ENCODE measurements around the gene GPRC5B. TPM values are rescaled to one million over a fixed set of nuclear protein-coding genes. Genes with fewer than 3 reads are reported as not detected.

Gene GPRC5B
- 7.6 and 14.0 TPM in 2 replicates for total RNA-seq (2022)
- Bru-seq, nascent RNA = percentile 38 among the genes with signal in this experiment
- percentile 53 among the genes with signal in this experiment for BruChase-seq, experiment 1, labeled RNA remaining after a 2-hour chase
- BruChase-seq, experiment 2, labeled RNA remaining after a 6-hour chase = percentile 58 among the genes with signal in this experiment
- long read RNA-seq, full-length matches to known transcripts = 26 of 33 reads
- long read RNA-seq, partial matches to known transcripts = 7 of 33 reads
- long read RNA-seq, other reads (novel, unspliced or antisense) = 0 of 33 reads

GRCh38 chr16:19884611-19885450 lies at the start of gene GPRC5B:
GPRC5B (minus strand) TSS chr16:19884848; CDS start chr16:19872845, 12,003 bp downstream.
- Histone ChIP-seq H3K9me3 (no peaks in the 10 kb centered on the region), H3K4me1 (no peaks in the 10 kb centered on the region), H3K36me3 (ENCODE audit: control insufficient read depth, insufficient read depth, low read length) (no peaks in the 10 kb centered on the region), H3K27me3 (replicated peaks; ENCODE audit: control insufficient read depth, insufficient read depth, low read length) (no peaks in the 10 kb centered on the region), H3K4me3 (ENCODE audit: low read depth, low read length) (peak within 1 kb of the TSS; percentile 47)
- BruUV-seq (replicated peaks) = no TSS peak
- ChIA-PET POLR2A (no interaction called here), CTCF (interaction anchor here (0.5 to 2.0 kb wide), 4 partner anchors 284 to 465 kb away, joined by 3 to 10 read pairs (median 7); no protein-coding TSS in a partner anchor)
- no peaks in the 10 kb centered on the region for H3K27me3 Mint-ChIP-seq (ENCODE audit: insufficient read depth, unreplicated experiment)
- H3K4me1 Mint-ChIP-seq (ENCODE audit: low read depth, unreplicated experiment) = peaks cover 5% of the 10 kb centered on the region
- peak within 1 kb of the TSS; percentile 71 for H3K4me3 Mint-ChIP-seq (ENCODE audit: unreplicated experiment)
- no peaks in the 10 kb centered on the region for H3K9me3 Mint-ChIP-seq (ENCODE audit: unreplicated experiment)
- H3K36me3 Mint-ChIP-seq (ENCODE audit: insufficient read depth, unreplicated experiment) = peaks cover 6% of the 10 kb centered on the region
- peak; percentile 46 to 56 for DNase-seq
- no peak within 1 kb of the TSS for H3K27ac Mint-ChIP-seq (ENCODE audit: unreplicated experiment)
- intact Hi-C loops (cut with micrococcal nuclease; ENCODE audit: unreplicated experiment) = loop anchor here (10.0 kb wide), 2 partner anchors 130 to 170 kb away; partner anchors contain the start of genes IQCK and KNOP1
- TF ChIP-seq CTCF (IDR thresholded peaks at IDR 0.05; ENCODE audit: insufficient read depth in 1 of 2, low read depth in 1 of 2, low read length in 1 of 2, severe bottlenecking in 1 of 2, unreplicated experiment in 1 of 2) = peak in 1 of 2 experiments; percentile 8

- Histone ChIP-seq H3K4me1 (no peaks in the 10 kb centered on the region), H3K36me3 (ENCODE audit: control insufficient read depth, insufficient read depth, low read length) (no peaks in the 10 kb centered on the region), H3K9me3 (no peaks in the 10 kb centered on the region), H3K4me3 (ENCODE audit: low read depth, low read length) (no peak overlapping the region), H3K27me3 (replicated peaks; ENCODE audit: control insufficient read depth, insufficient read depth, low read length) (no peaks in the 10 kb centered on the region)
- Mint-ChIP-seq H3K4me3 (ENCODE audit: unreplicated experiment) (no peak overlapping the region), H3K9me3 (ENCODE audit: unreplicated experiment) (peaks cover 14% of the 10 kb centered on the region), H3K27ac (ENCODE audit: unreplicated experiment) (no peak overlapping the region), H3K36me3 (ENCODE audit: insufficient read depth, unreplicated experiment) (no peaks in the 10 kb centered on the region), H3K27me3 (ENCODE audit: insufficient read depth, unreplicated experiment) (peaks cover 23% of the 10 kb centered on the region), H3K4me1 (ENCODE audit: low read depth, unreplicated experiment) (no peaks in the 10 kb centered on the region)
- TF ChIP-seq CTCF (IDR thresholded peaks at IDR 0.05; ENCODE audit: insufficient read depth in 1 of 2, low read depth in 1 of 2, low read length in 1 of 2, severe bottlenecking in 1 of 2, unreplicated experiment in 1 of 2) = no peak
- DNase-seq = no peak
- intact Hi-C loops (cut with micrococcal nuclease; ENCODE audit: unreplicated experiment) = no loop called here
- ChIA-PET POLR2A (no interaction called here), CTCF (no interaction called here)
- no TSS peak for BruUV-seq (replicated peaks)
These were observed 49.1 kb upstream of the GPRC5B start for GRCh38 chr16:19933740-19934139.

GRCh38 chr16:19929062-19929511 lies 44.4 kb upstream of the GPRC5B start:
- no peak for DNase-seq

More at GRCh38 chr16:19929062-19929511, 44.4 kb upstream of the GPRC5B start:
- no peaks in the 10 kb centered on the region for H3K9me3 ChIP-seq
- Mint-ChIP-seq H3K4me3 (ENCODE audit: unreplicated experiment) (no peak overlapping the region), H3K36me3 (ENCODE audit: insufficient read depth, unreplicated experiment) (no peaks in the 10 kb centered on the region), H3K9me3 (ENCODE audit: unreplicated experiment) (peaks cover 8% of the 10 kb centered on the region), H3K27me3 (ENCODE audit: insufficient read depth, unreplicated experiment) (peaks cover 9% of the 10 kb centered on the region), H3K27ac (ENCODE audit: unreplicated experiment) (no peak overlapping the region), H3K4me1 (ENCODE audit: low read depth, unreplicated experiment) (no peaks in the 10 kb centered on the region)
- CTCF ChIA-PET = no interaction called here
- H3K4me3 ChIP-seq (ENCODE audit: low read depth, low read length) = no peak overlapping the region
- POLR2A ChIA-PET = no interaction called here
- intact Hi-C loops (cut with micrococcal nuclease; ENCODE audit: unreplicated experiment) = no loop called here
- no TSS peak for BruUV-seq (replicated peaks)
- TF ChIP-seq CTCF (IDR thresholded peaks at IDR 0.05; ENCODE audit: insufficient read depth in 1 of 2, low read depth in 1 of 2, low read length in 1 of 2, severe bottlenecking in 1 of 2, unreplicated experiment in 1 of 2) = no peak
- no peaks in the 10 kb centered on the region for H3K27me3 ChIP-seq (replicated peaks; ENCODE audit: control insufficient read depth, insufficient read depth, low read length)
- H3K36me3 ChIP-seq (ENCODE audit: control insufficient read depth, insufficient read depth, low read length) = no peaks in the 10 kb centered on the region
- H3K4me1 ChIP-seq = no peaks in the 10 kb centered on the region
